ENCODE measurements around the gene TEDC1.

DNA sequence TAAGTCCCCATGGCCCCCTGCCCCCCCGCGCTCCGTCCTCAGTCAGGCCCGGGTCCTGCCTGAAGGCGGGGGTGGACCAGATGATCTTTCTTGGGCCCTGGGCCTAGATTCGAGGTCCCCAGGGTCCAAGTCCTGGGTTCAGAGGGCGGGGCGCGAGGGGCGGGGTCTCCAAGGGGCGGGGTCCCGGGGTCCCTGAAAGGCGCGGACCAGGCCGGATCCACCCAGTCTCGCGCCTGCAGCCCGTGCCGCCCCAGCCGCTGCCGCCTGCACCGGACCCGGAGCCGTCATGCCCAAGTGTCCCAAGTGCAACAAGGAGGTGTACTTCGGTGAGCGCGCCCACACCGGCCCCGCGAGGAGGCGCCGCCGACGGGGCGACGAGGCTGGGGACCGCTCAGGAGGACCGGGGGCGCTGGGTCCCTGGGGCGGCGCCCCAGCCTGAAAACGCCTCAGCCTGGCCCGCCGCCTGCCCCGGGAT is 4.0 kb upstream of the TEDC1 start:
- TF ChIP-seq CTCF (IDR thresholded peaks at IDR 0.05; ENCODE audit: low read depth, low read length, poor library complexity, severe bottlenecking): no peak
- TF ChIP-seq EZH2phosphoT487 (IDR thresholded peaks at IDR 0.05; ENCODE audit: borderline replicate concordance, low read length): no peak
